Measurements from ENCODE around the gene WIZ.

DNA sequence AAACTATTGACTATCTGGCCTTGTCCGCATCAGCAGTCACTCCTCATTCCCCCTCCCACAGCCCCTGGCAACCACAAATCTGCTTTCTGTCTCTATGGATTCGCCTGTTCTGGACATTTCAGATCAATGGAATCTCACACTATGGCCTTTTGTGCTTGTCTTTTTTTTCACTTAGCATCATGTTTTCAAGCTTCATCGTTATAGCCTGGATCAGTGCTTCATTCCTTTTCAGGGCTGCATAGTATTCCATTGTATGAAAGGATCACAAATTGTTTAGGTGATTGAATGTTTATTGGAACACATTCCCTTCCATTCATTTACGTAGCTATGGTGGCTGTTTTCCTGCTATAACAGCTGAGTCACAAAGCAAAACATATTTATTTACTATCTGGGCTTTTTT lies 37.3 kb upstream of the WIZ start:
- TF ChIP-seq, protein P1, sequence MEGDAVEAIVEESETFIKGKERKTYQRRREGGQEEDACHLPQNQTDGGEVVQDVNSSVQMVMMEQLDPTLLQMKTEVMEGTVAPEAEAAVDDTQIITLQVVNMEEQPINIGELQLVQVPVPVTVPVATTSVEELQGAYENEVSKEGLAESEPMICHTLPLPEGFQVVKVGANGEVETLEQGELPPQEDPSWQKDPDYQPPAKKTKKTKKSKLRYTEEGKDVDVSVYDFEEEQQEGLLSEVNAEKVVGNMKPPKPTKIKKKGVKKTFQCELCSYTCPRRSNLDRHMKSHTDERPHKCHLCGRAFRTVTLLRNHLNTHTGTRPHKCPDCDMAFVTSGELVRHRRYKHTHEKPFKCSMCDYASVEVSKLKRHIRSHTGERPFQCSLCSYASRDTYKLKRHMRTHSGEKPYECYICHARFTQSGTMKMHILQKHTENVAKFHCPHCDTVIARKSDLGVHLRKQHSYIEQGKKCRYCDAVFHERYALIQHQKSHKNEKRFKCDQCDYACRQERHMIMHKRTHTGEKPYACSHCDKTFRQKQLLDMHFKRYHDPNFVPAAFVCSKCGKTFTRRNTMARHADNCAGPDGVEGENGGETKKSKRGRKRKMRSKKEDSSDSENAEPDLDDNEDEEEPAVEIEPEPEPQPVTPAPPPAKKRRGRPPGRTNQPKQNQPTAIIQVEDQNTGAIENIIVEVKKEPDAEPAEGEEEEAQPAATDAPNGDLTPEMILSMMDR (IDR thresholded peaks at IDR 0.05): no peak
- no peak for TF ChIP-seq EZH2 (IDR thresholded peaks at IDR 0.05; ENCODE audit: borderline replicate concordance, insufficient read depth, low read depth, low read length, poor library complexity, severe bottlenecking)

All from B cell (primary cell).